Left lobe of liver (tissue), 2 donors: ENCODE results near the gene TMEM253. TPM values are rescaled to one million over a fixed set of nuclear protein-coding genes. Genes with fewer than 3 reads are reported as not detected.

ENCODE experiments used
- ATAC-seq: fragments of 200-7000 bp; cut with Tn5 transposase; one replicate; pipeline ENCODE4 v1.9.1; 2020; ENCODE audit warnings: mild to moderate bottlenecking, moderate library complexity
- DNase-seq: peaks from one replicate; pipeline ENCODE4 v3.0.0-alpha.2; 2020; ENCODE audit warnings: low spot score
- total RNA-seq: library from RNA; stranded (reverse); gene quantifications from one replicate; pipeline ENCODE4 v1.2.1, GENCODE V29; 2021
- donor health status: DM: no; HTN: no; CAD: no; lungs with moderate emphysema.
- donor health status: DM: no; HTN: yes; CAD: no.

Gene TMEM253
- total RNA-seq, 1 donor from 2014 or later, result 0.15 TPM

GRCh38 chr14:21103411-21103709 lies 2.5 kb downstream of the TMEM253 start:
- ATAC-seq, result no peak
- no peak for DNase-seq

- peak; percentile 96 for DNase-seq
- peak; percentile 81 for ATAC-seq
Measured at GRCh38 chr14:21103710-21104447, 3.0 kb downstream of the TMEM253 start.

GRCh38 chr14:21104448-21105060 lies 3.7 kb downstream of the TMEM253 start:
- DNase-seq (no peak), ATAC-seq (peak; percentile 61)

GRCh38 chr14:21105095-21105494 lies 4.2 kb downstream of the TMEM253 start:
- no peak for ATAC-seq
- no peak for DNase-seq

GRCh38 chr14:21106176-21106497 lies 5.3 kb downstream of the TMEM253 start:
- DNase-seq (no peak), ATAC-seq (no peak)

- ATAC-seq, result peak; percentile 63
Measured at GRCh38 chr14:21106498-21107282, 5.8 kb downstream of the TMEM253 start.

GRCh38 chr14:21107283-21107800 lies 6.5 kb downstream of the TMEM253 start:
- ATAC-seq (peak; percentile 34), DNase-seq (no peak)

More at GRCh38 chr14:21106498-21107282, 5.8 kb downstream of the TMEM253 start:
- DNase-seq, result peak; percentile 90

- DNase-seq (no peak), ATAC-seq (no peak)
Measured at GRCh38 chr14:21108791-21109190, 7.9 kb downstream of the TMEM253 start.

- DNase-seq, result no peak
- no peak for ATAC-seq
Measured at GRCh38 chr14:21109377-21110138, 8.7 kb downstream of the TMEM253 start.

- ATAC-seq, result no peak
- DNase-seq, result no peak
Measured at GRCh38 chr14:21112255-21112654, 11.4 kb downstream of the TMEM253 start.

GRCh38 chr14:21113369-21113768 lies 12.5 kb downstream of the TMEM253 start:
- DNase-seq, result no peak
- ATAC-seq, result no peak

GRCh38 chr14:21118933-21119332 lies 18.1 kb downstream of the TMEM253 start:
- DNase-seq (no peak), ATAC-seq (no peak)

- no peak for DNase-seq
- no peak for ATAC-seq
Measured at GRCh38 chr14:21120686-21121085, 19.8 kb downstream of the TMEM253 start.

- ATAC-seq (no peak), DNase-seq (no peak)
Measured at GRCh38 chr14:21121122-21121521, 20.3 kb downstream of the TMEM253 start.

GRCh38 chr14:21123429-21123828 lies 22.6 kb downstream of the TMEM253 start:
- DNase-seq, result no peak
- ATAC-seq, result no peak

- ATAC-seq (no peak), DNase-seq (no peak)
Measured at GRCh38 chr14:21133901-21134300, 33.0 kb downstream of the TMEM253 start.

GRCh38 chr14:21136024-21136423 lies 35.2 kb downstream of the TMEM253 start:
- DNase-seq (no peak), ATAC-seq (peak; percentile 51)

GRCh38 chr14:21142357-21142756 lies 41.5 kb downstream of the TMEM253 start:
- DNase-seq, result no peak
- ATAC-seq, result no peak

- ATAC-seq, result no peak
- no peak for DNase-seq
Measured at GRCh38 chr14:21145437-21145836, 44.6 kb downstream of the TMEM253 start.

- DNase-seq, result no peak
- no peak for ATAC-seq
Measured at GRCh38 chr14:21149641-21150367, 48.9 kb downstream of the TMEM253 start.
